Neural cell (in vitro differentiated cells): ENCODE measurements around the gene DOCK4. TPM values are rescaled to one million over a fixed set of nuclear protein-coding genes. Genes with fewer than 3 reads are reported as not detected.

Experiments used
- H2AFZ ChIP-seq: fragments of 200-600, 300-800 bp; sonication (generic), shearing (Covaris generic); 2 replicates; pipeline ENCODE4 v1.6.0; 2014; ENCODE audit warnings: low read depth, mild to moderate bottlenecking, antibody characterized with exemption, low read length, moderate library complexity
- H3F3A ChIP-seq: fragments of 200-600 bp; shearing (Covaris generic); 2 replicates; pipeline ENCODE4 v1.6.1; 2016; ENCODE audit warnings: mild to moderate bottlenecking, moderate library complexity, mixed read lengths, antibody characterized with exemption, low read length; ENCODE audit not compliant: insufficient read depth, poor library complexity, severe bottlenecking
- H3K27ac ChIP-seq: fragments of 200-600, 300-800 bp; sonication (generic), shearing (Covaris generic); 2 replicates; pipeline ENCODE4 v1.5.1; 2014; ENCODE audit warnings: mild to moderate bottlenecking, low read length, moderate library complexity
- H3K27me3 ChIP-seq: fragments of 300-800, 200-600 bp; sonication (generic), shearing (Covaris generic); 2 replicates; pipeline ENCODE4 v1.6.0; 2014; ENCODE audit warnings: mild to moderate bottlenecking, low read depth, low read length, moderate library complexity; ENCODE audit not compliant: insufficient read depth
- H3K36me3 ChIP-seq: fragments of 300-800, 200-600 bp; sonication (generic), shearing (Covaris generic); 2 replicates; pipeline ENCODE4 v1.5.1; 2014; ENCODE audit warnings: mild to moderate bottlenecking, antibody characterized with exemption, low read length, moderate library complexity; ENCODE audit not compliant: insufficient read depth
- H3K4me2 ChIP-seq: fragments of 300-800, 200-600 bp; sonication (generic), shearing (Covaris generic); 2 replicates; pipeline ENCODE4 v1.6.0; 2014; ENCODE audit warnings: mild to moderate bottlenecking, low read length
- H3K4me3 ChIP-seq: fragments of 300-800, 200-600 bp; sonication (generic), shearing (Covaris generic); 2 replicates; pipeline ENCODE4 v1.5.1; 2014; ENCODE audit warnings: mild to moderate bottlenecking, low read length, moderate library complexity
- H3K79me2 ChIP-seq: fragments of 200-600 bp; shearing (Covaris generic); replicated peaks from 2 replicates; pipeline ENCODE4 v1.6.0; 2014; ENCODE audit warnings: mild to moderate bottlenecking, low read length, moderate library complexity; ENCODE audit not compliant: insufficient read depth
- H3K9ac ChIP-seq: fragments of 300-800, 200-600 bp; sonication (generic), shearing (Covaris generic); 2 replicates; pipeline ENCODE4 v1.6.1; 2016; ENCODE audit warnings: mild to moderate bottlenecking, low read length, mixed read lengths
- H3K9me2 ChIP-seq: fragments of 200-600 bp; shearing (Covaris generic); 2 replicates; pipeline ENCODE4 v1.6.1; 2016; ENCODE audit warnings: mild to moderate bottlenecking, low read length, mixed read lengths; ENCODE audit not compliant: insufficient read depth
- H3K9me3 ChIP-seq: fragments of 200-600, 300-800 bp; sonication (generic), shearing (Covaris generic); 2 replicates; pipeline ENCODE4 v1.6.1; 2016; ENCODE audit warnings: mild to moderate bottlenecking, mixed run types, low read length, moderate library complexity, mixed read lengths
- H4K20me1 ChIP-seq: fragments of 200-600 bp; shearing (Covaris generic); 2 replicates; pipeline ENCODE4 v1.6.1; 2016; ENCODE audit warnings: mild to moderate bottlenecking, mixed run types; ENCODE audit not compliant: insufficient read depth
- EP300 ChIP-seq: fragments of 450-650 bp; conservative IDR thresholded peaks from 2 replicates; pipeline ENCODE4 v1.6.1; 2014; ENCODE audit warnings: antibody characterized with exemption, mild to moderate bottlenecking, moderate library complexity; ENCODE audit not compliant: poor library complexity, severe bottlenecking
- EZH2 ChIP-seq: fragments of 200-600, 300-800 bp; shearing (Covaris generic), sonication (generic); IDR thresholded peaks from 2 replicates; pipeline ENCODE4 v1.6.1; 2014; ENCODE audit warnings: antibody characterized with exemption, low read length, borderline replicate concordance, mild to moderate bottlenecking; ENCODE audit not compliant: insufficient read depth, poor library complexity, severe bottlenecking
- MXI1 ChIP-seq: fragments of 450-650 bp; conservative IDR thresholded peaks from 2 replicates; pipeline ENCODE4 v1.6.1; 2014; ENCODE audit warnings: antibody characterized with exemption, mild to moderate bottlenecking; ENCODE audit not compliant: poor library complexity, severe bottlenecking
- POLR2AphosphoS5 ChIP-seq: IDR thresholded peaks from 2 replicates; pipeline ENCODE4 v1.6.1; 2012
- RAD21 ChIP-seq: fragments of 450-650 bp; conservative IDR thresholded peaks from 2 replicates; pipeline ENCODE4 v1.6.1; 2014; ENCODE audit warnings: antibody characterized with exemption, mild to moderate bottlenecking, moderate library complexity
- REST ChIP-seq: IDR thresholded peaks from 2 replicates; pipeline ENCODE4 v1.6.1; 2012; ENCODE audit warnings: borderline replicate concordance
- SMC3 ChIP-seq: fragments of 450-650 bp; conservative IDR thresholded peaks from 2 replicates; pipeline ENCODE4 v1.6.1; 2014; ENCODE audit warnings: antibody characterized with exemption, mild to moderate bottlenecking, moderate library complexity; ENCODE audit not compliant: poor library complexity
- TAF1 ChIP-seq: IDR thresholded peaks from 2 replicates; pipeline ENCODE4 v1.6.1; 2012; ENCODE audit warnings: low read depth
- polyA plus RNA-seq: library from polyadenylated mRNA; depleted of rRNA; stranded (reverse); fragments of >200 nt; gene quantifications from 2 replicates; pipeline ENCODE4 v1.2.3, GENCODE V29; 2014
- TF ChIP-seq, protein P1 (sequence below): fragments of 450-650 bp; IDR thresholded peaks from 2 replicates; pipeline ENCODE4 v1.5.1; 2014; ENCODE audit warnings: antibody characterized with exemption, mild to moderate bottlenecking, moderate library complexity; ENCODE audit not compliant: poor library complexity, severe bottlenecking

Gene DOCK4
- polyA plus RNA-seq, 1 donor from 2014 or later: 28.1 TPM

GRCh38 chr7:111787741-111788140 lies 418.5 kb downstream of the DOCK4 start:
- Histone ChIP-seq H3K4me3 (peak overlapping the region; percentile 43), H3K9me3 (no peaks in the 10 kb centered on the region), H3K9me2 (no peaks in the 10 kb centered on the region), H3K27ac (peak overlapping the region; percentile 53), H3K36me3 (no peaks in the 10 kb centered on the region), H3K27me3 (no peaks in the 10 kb centered on the region), H2AFZ (peak overlapping the region; percentile 40), H3K79me2 (no peaks in the 10 kb centered on the region), H4K20me1 (no peaks in the 10 kb centered on the region), H3F3A (no peaks in the 10 kb centered on the region), H3K4me2 (peak overlapping the region; percentile 14), H3K9ac (peak overlapping the region; percentile 33)
- TF ChIP-seq REST: no peak
- TF ChIP-seq, protein P1, sequence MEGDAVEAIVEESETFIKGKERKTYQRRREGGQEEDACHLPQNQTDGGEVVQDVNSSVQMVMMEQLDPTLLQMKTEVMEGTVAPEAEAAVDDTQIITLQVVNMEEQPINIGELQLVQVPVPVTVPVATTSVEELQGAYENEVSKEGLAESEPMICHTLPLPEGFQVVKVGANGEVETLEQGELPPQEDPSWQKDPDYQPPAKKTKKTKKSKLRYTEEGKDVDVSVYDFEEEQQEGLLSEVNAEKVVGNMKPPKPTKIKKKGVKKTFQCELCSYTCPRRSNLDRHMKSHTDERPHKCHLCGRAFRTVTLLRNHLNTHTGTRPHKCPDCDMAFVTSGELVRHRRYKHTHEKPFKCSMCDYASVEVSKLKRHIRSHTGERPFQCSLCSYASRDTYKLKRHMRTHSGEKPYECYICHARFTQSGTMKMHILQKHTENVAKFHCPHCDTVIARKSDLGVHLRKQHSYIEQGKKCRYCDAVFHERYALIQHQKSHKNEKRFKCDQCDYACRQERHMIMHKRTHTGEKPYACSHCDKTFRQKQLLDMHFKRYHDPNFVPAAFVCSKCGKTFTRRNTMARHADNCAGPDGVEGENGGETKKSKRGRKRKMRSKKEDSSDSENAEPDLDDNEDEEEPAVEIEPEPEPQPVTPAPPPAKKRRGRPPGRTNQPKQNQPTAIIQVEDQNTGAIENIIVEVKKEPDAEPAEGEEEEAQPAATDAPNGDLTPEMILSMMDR: no peak

- H3K4me3 ChIP-seq: no peak overlapping the region
- H3K27me3 ChIP-seq: no peaks in the 10 kb centered on the region
- TF ChIP-seq EP300: no peak
- no peak for TF ChIP-seq POLR2AphosphoS5
- TF ChIP-seq MXI1: no peak
- TF ChIP-seq RAD21: no peak
- no peak for TF ChIP-seq SMC3
- TF ChIP-seq, protein P1: no peak
- no peak for TF ChIP-seq REST
- no peak for TF ChIP-seq EZH2
- no peak for TF ChIP-seq TAF1
- no peak overlapping the region for H3K9ac ChIP-seq
- no peaks in the 10 kb centered on the region for H3F3A ChIP-seq
- H3K79me2 ChIP-seq: no peaks in the 10 kb centered on the region
- no peaks in the 10 kb centered on the region for H3K9me3 ChIP-seq
- no peaks in the 10 kb centered on the region for H3K9me2 ChIP-seq
- H3K27ac ChIP-seq: no peak overlapping the region
- H3K36me3 ChIP-seq: no peaks in the 10 kb centered on the region
- H2AFZ ChIP-seq: no peak overlapping the region
- H4K20me1 ChIP-seq: no peaks in the 10 kb centered on the region
- H3K4me2 ChIP-seq: no peak overlapping the region
Observed at GRCh38 chr7:111787099-111787498, 419.1 kb downstream of the DOCK4 start.
